HepG2 (cell line): ENCODE measurements around the gene GOLGA8B. TPM values are rescaled to one million over a fixed set of nuclear protein-coding genes. Genes with fewer than 3 reads are reported as not detected.

ENCODE experiments used
- ATAC-seq: fragments of 200-7000 bp; cut with Tn5 transposase; 3 replicates; pipeline ENCODE4 v1.9.1; 2020; ENCODE audit warnings: mild to moderate bottlenecking, moderate library complexity
- BruUV-seq: library from RNA; stranded (reverse); fragments of 400-500 nt; replicated peaks from 2 replicates; lab custom pipeline; 2021; lab: Mats Ljungman, UMichigan
- CTCF ChIA-PET: fragments of 300-600 bp; formaldehyde crosslinking; extraction: SDS; loops from one replicate; lab custom pipeline; 2021; ENCODE audit warnings: low total read pairs, inconsistent platforms, low intra/inter-chr PET ratio; lab: Yijun Ruan, JAX
- POLR2A ChIA-PET: fragments of 350-600 bp; sonication (Branson Sonifier 250); formaldehyde crosslinking; loops from one replicate; lab custom pipeline; 2020; ENCODE audit warnings: antibody characterized with exemption, inconsistent platforms; lab: Yijun Ruan, JAX
- DNase-seq: peaks from one replicate; pipeline ENCODE4 v3.0.0-alpha.2; 2015; ENCODE audit warnings: low spot score
- FAIRE-seq: peaks from 3 replicates; lab custom pipeline; 2011; peaks lifted over from hg19 to GRCh38; lab: Jason Lieb, UNC
- H2AFZ ChIP-seq: one replicate; pipeline ENCODE4 v1.6.1; 2011; ENCODE audit warnings: low read length, inconsistent platforms
- H3K27ac ChIP-seq: fragments of 300-600 bp; 3 replicates; pipeline ENCODE4 v1.8.0; 2011; ENCODE audit warnings: mixed run types, mild to moderate bottlenecking, mixed read lengths, low read length, inconsistent platforms; ENCODE audit not compliant: insufficient read depth; ENCODE audit errors: extremely low read length
- H3K27me3 ChIP-seq, 2 experiments: fragments of 200-600 bp in 1 of 2; 2 replicates in 1 of 2; 3 replicates in 1 of 2; pipeline versions ENCODE4 v1.6.0 to v1.8.0; 2011; ENCODE audit warnings: low read length in 2 of 2, mild to moderate bottlenecking in 2 of 2, moderate library complexity in 2 of 2, inconsistent platforms in 1 of 2; ENCODE audit not compliant: insufficient read depth in 2 of 2, control insufficient read depth in 1 of 2
- H3K36me3 ChIP-seq, 2 experiments: fragments of 200-600 bp in 1 of 2; replicated peaks in 1 of 2; 2 replicates in 1 of 2; 3 replicates in 1 of 2; pipeline versions ENCODE4 v1.5.1 to v1.8.0; 2011; ENCODE audit warnings: low read length in 2 of 2, inconsistent platforms in 1 of 2; ENCODE audit not compliant: insufficient read depth in 2 of 2, control insufficient read depth in 1 of 2
- H3K4me1 ChIP-seq: 2 replicates; pipeline ENCODE4 v1.5.1; 2012; ENCODE audit warnings: low read length, inconsistent platforms; ENCODE audit not compliant: insufficient read depth
- H3K4me2 ChIP-seq: 2 replicates; pipeline ENCODE4 v1.6.0; 2011; ENCODE audit warnings: low read depth, low read length, inconsistent platforms
- H3K4me3 ChIP-seq, 3 experiments: fragments of 200-600 bp in 1 of 3; sonication (generic), shearing (Covaris generic) in 1 of 3; replicated peaks in 1 of 3; 2 replicates each; pipeline ENCODE4 v1.5.1; 2011 to 2016; ENCODE audit warnings: low read length in 3 of 3, inconsistent platforms in 2 of 3, low read depth in 2 of 3, mild to moderate bottlenecking in 2 of 3, control low read depth in 1 of 3, mixed read lengths in 1 of 3; ENCODE audit not compliant: insufficient read depth in 1 of 3
- H3K79me2 ChIP-seq: one replicate; pipeline ENCODE4 v1.6.1; 2011; ENCODE audit warnings: low read length, inconsistent platforms; ENCODE audit not compliant: insufficient read depth
- H3K9ac ChIP-seq: 2 replicates; pipeline ENCODE4 v1.6.0; 2011; ENCODE audit warnings: mild to moderate bottlenecking, low read depth, low read length, inconsistent platforms; ENCODE audit not compliant: insufficient read depth
- H3K9me3 ChIP-seq: 2 replicates; pipeline ENCODE4 v1.5.1; 2012; ENCODE audit warnings: mild to moderate bottlenecking, low read length
- H4K20me1 ChIP-seq: 2 replicates; pipeline ENCODE4 v1.6.0; 2011; ENCODE audit warnings: inconsistent platforms, mild to moderate bottlenecking, low read length, moderate library complexity; ENCODE audit not compliant: insufficient read depth
- FOXA3 ChIP-seq: IDR thresholded peaks from 2 replicates; pipeline ENCODE4 v1.6.1; 2016; ENCODE audit warnings: missing genetic modification reagents, missing compliant biosample characterization
- IRF9 ChIP-seq: sonication (generic); formaldehyde crosslinking; IDR thresholded peaks from 2 replicates; pipeline ENCODE4 v1.8.0; 2022; ENCODE audit warnings: missing genetic modification reagents, mild to moderate bottlenecking, borderline replicate concordance
- PREB ChIP-seq: sonication (generic); formaldehyde crosslinking; IDR thresholded peaks from 2 replicates; pipeline ENCODE4 v1.4.0; 2020; ENCODE audit warnings: missing genetic modification reagents
- RERE ChIP-seq: IDR thresholded peaks from 2 replicates; pipeline ENCODE4 v1.6.1; 2016; ENCODE audit warnings: low read depth, missing genetic modification reagents, missing compliant biosample characterization
- RNF2 ChIP-seq: fragments of 450-650 bp; conservative IDR thresholded peaks from 2 replicates; pipeline ENCODE4 v1.6.1; 2016; ENCODE audit warnings: low read depth
- THAP7 ChIP-seq: sonication (generic); formaldehyde crosslinking; IDR thresholded peaks from 2 replicates; pipeline ENCODE4 v1.8.1; 2023; ENCODE audit warnings: mild to moderate bottlenecking, missing genetic modification reagents
- YEATS4 ChIP-seq: sonication (generic); formaldehyde crosslinking; IDR thresholded peaks from 2 replicates; pipeline ENCODE4 v1.4.0; 2020; ENCODE audit warnings: missing genetic modification reagents, borderline replicate concordance
- ZNF260 ChIP-seq: sonication (generic); formaldehyde crosslinking; IDR thresholded peaks from 2 replicates; pipeline ENCODE4 v1.4.0; 2020; ENCODE audit warnings: missing genetic modification reagents, low read depth, mild to moderate bottlenecking, borderline replicate concordance
- ZNF776 ChIP-seq: sonication (generic); formaldehyde crosslinking; IDR thresholded peaks from 2 replicates; pipeline ENCODE4 v1.4.0; 2020; ENCODE audit warnings: mild to moderate bottlenecking, missing genetic modification reagents
- WGBS: methylation state at CpG from one replicate; pipeline ENCODE4 v1.1.6; 2017; ENCODE audit warnings: low lambda C conversion rate; 5-methylcytosine and 5-hydroxymethylcytosine counted together
- in situ Hi-C: cut with HindIII; loops from 2 replicates; pipeline ENCODE4 v1.10.0; 2017; ENCODE audit warnings: low pct_unique_long_range_greater_than_20kb; ENCODE audit not compliant: extremely low pct_ligation_motif_present
- intact Hi-C: fragments of 100-400 bp; cut with micrococcal nuclease; formaldehyde crosslinking; loops from one replicate; pipeline ENCODE4 v1.10.0; 2022; ENCODE audit not compliant: unreplicated experiment
- polyA plus RNA-seq, 8 experiments: library from polyadenylated mRNA; depleted of rRNA in 3 of 8; stranded (reverse) in 7 of 8; unstranded in 1 of 8; fragments of >200 nt; fragmentation: Illumina TruSeq in 4 of 8; extraction: Trizol in 4 of 8; gene quantifications; 2 replicates each; pipeline versions ENCODE4 v1.2.1 to v1.2.3, GENCODE V29; 2011 to 2016; ENCODE audit warnings: low read depth in 4 of 8, missing spikeins in 1 of 8, mixed read lengths in 1 of 8; ENCODE audit not compliant: insufficient read depth in 1 of 8
- total RNA-seq, 5 experiments: library from RNA; depleted of rRNA; stranded (reverse); fragments of >200 nt; fragmentation: Illumina TruSeq; extraction: Trizol; gene quantifications; 2 replicates each; pipeline ENCODE4 v1.2.3, GENCODE V29; 2016; ENCODE audit warnings: low read depth in 1 of 5

Gene GOLGA8B
- total and polyA plus RNA-seq, 2 of the 13 experiments (the other 11 are each of a cell fraction or from before 2014, with no cell fraction given): 38.8 to 89.0 TPM

GRCh38 chr15:34628577-34629152 is 45.2 kb upstream of the GOLGA8B start (continued):
- TF ChIP-seq ZNF776 (CRISPR knock-in tag) (no peak), YEATS4 (CRISPR knock-in tag) (no peak), RNF2 (no peak), THAP7 (CRISPR knock-in tag) (no peak), IRF9 (CRISPR knock-in tag) (no peak), FOXA3 (no peak)

GRCh38 chr15:34625007-34625406 is 41.6 kb upstream of the GOLGA8B start:
- Histone ChIP-seq H3K9me3 (no peaks in the 10 kb centered on the region), H3K9ac (no peak overlapping the region), H3K4me2 (no peak overlapping the region), H4K20me1 (no peaks in the 10 kb centered on the region), H3K4me3 (no peak overlapping the region), H3K36me3 (no peaks in the 10 kb centered on the region), H3K27me3 (no peaks in the 10 kb centered on the region), H2AFZ (no peak overlapping the region), H3K4me1 (no peaks in the 10 kb centered on the region), H3K27ac (no peak overlapping the region), H3K79me2 (no peaks in the 10 kb centered on the region)
- in situ Hi-C loops: loop anchor here (10.0 kb wide), 1 partner anchor 290 kb away; no protein-coding TSS in a partner anchor
- ATAC-seq (no peak), FAIRE-seq (no peak), DNase-seq (no peak)
- TF ChIP-seq ZNF260 (CRISPR knock-in tag) (no peak), PREB (CRISPR knock-in tag) (no peak), RERE (CRISPR knock-in tag) (no peak)
- POLR2A ChIA-PET: no interaction called here
- no TSS peak for BruUV-seq
- 13% methylated on average over 5 of the region's 5 CpGs for WGBS
- intact Hi-C loops: no loop called here
- CTCF ChIA-PET: no interaction called here
